Breast epithelium (tissue), 3 donors: Measurements from ENCODE around the gene PLEKHG4B.

Experiments used
- POLR2A ChIP-seq: fragments of 450-650 bp; IDR thresholded peaks from one replicate; pipeline ENCODE4 v1.6.1; 2016; ENCODE audit warnings: antibody characterized with exemption, mild to moderate bottlenecking, moderate library complexity
- POLR2AphosphoS5 ChIP-seq, 3 donors: sonication (generic); formaldehyde crosslinking; IDR thresholded peaks; one replicate each; pipeline ENCODE4 v1.6.1; 2017; ENCODE audit warnings: antibody characterized with exemption in 3 of 3
- TF ChIP-seq, protein P1 (sequence below), 3 donors: fragments of 450-650 bp; IDR thresholded peaks; one replicate each; pipeline ENCODE4 v1.5.1; 2016 to 2017; ENCODE audit warnings: antibody characterized with exemption in 3 of 3, mild to moderate bottlenecking in 3 of 3, moderate library complexity in 3 of 3

DNA sequence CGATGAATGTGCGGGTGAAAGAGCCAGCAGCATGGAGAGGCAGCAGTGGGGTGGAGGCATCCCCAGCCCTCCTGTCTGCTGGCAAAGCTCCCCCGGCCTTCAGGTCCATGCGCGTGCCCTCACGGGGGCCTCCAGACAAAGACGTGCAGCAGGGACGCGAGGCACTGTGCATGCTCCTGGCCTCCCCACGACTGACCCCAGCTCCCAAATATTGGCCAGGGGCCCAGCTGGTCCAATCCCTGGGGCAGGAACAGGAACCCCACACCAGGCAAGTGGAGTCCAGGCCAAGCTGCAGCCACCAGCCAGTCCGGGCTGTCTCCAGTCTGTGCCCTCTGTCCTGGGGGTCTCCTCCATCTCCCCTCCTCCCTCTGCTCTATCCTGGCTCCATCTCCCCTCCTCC lies 65.8 kb downstream of the PLEKHG4B start:
- TF ChIP-seq POLR2AphosphoS5 (IDR thresholded peaks at IDR 0.05): no peak
- TF ChIP-seq, protein P1, sequence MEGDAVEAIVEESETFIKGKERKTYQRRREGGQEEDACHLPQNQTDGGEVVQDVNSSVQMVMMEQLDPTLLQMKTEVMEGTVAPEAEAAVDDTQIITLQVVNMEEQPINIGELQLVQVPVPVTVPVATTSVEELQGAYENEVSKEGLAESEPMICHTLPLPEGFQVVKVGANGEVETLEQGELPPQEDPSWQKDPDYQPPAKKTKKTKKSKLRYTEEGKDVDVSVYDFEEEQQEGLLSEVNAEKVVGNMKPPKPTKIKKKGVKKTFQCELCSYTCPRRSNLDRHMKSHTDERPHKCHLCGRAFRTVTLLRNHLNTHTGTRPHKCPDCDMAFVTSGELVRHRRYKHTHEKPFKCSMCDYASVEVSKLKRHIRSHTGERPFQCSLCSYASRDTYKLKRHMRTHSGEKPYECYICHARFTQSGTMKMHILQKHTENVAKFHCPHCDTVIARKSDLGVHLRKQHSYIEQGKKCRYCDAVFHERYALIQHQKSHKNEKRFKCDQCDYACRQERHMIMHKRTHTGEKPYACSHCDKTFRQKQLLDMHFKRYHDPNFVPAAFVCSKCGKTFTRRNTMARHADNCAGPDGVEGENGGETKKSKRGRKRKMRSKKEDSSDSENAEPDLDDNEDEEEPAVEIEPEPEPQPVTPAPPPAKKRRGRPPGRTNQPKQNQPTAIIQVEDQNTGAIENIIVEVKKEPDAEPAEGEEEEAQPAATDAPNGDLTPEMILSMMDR (IDR thresholded peaks at IDR 0.05): no peak
- no peak for TF ChIP-seq POLR2A
